SK-N-SH treated with all-trans-retinoic acid at 6 μM for 48 hours (cell line): ENCODE measurements around the gene ARHGEF3.

Experiments used
- ATAC-seq: fragments of 200-7000 bp; cut with Tn5 transposase; 3 replicates; pipeline ENCODE4 v1.9.1; 2020; ENCODE audit warnings: mild to moderate bottlenecking, moderate library complexity
- BACH2 ChIP-seq: fragments of 250-450 bp; sonication (Bioruptor Pico); IDR thresholded peaks from 2 replicates; pipeline ENCODE4 v1.9.0; 2021; ENCODE audit warnings: mild to moderate bottlenecking, borderline replicate concordance
- CSDC2 ChIP-seq: fragments of 250-450 bp; sonication (Bioruptor Pico); IDR thresholded peaks from 2 replicates; pipeline ENCODE4 v1.5.0; 2020; ENCODE audit warnings: mild to moderate bottlenecking, moderate library complexity
- ESRRG ChIP-seq: fragments of 250-450 bp; sonication (Bioruptor Pico); IDR thresholded peaks from 2 replicates; pipeline ENCODE4 v1.6.1; 2021; ENCODE audit warnings: mild to moderate bottlenecking
- GLIS3 ChIP-seq: fragments of 250-450 bp; sonication (Bioruptor Pico); IDR thresholded peaks from 2 replicates; pipeline ENCODE4 v1.5.0; 2020; ENCODE audit warnings: mild to moderate bottlenecking, moderate library complexity
- OSR1 ChIP-seq: fragments of 250-450 bp; sonication (Bioruptor Pico); IDR thresholded peaks from 2 replicates; pipeline ENCODE4 v1.8.0; 2022; ENCODE audit warnings: moderate library complexity, mild to moderate bottlenecking, inconsistent platforms
- PPARA ChIP-seq: fragments of 250-450 bp; sonication (Bioruptor Pico); IDR thresholded peaks from 2 replicates; pipeline ENCODE4 v1.5.0; 2020; ENCODE audit warnings: mild to moderate bottlenecking, borderline replicate concordance
- RARB ChIP-seq: fragments of 250-450 bp; sonication (Bioruptor Pico); IDR thresholded peaks from 2 replicates; pipeline ENCODE4 v1.8.0; 2021; ENCODE audit warnings: mild to moderate bottlenecking, moderate library complexity
- SNAI2 ChIP-seq: fragments of 250-450 bp; sonication (Bioruptor Pico); IDR thresholded peaks from 2 replicates; pipeline ENCODE4 v1.5.0; 2020; ENCODE audit warnings: mild to moderate bottlenecking, moderate library complexity
- TCF4 ChIP-seq: fragments of 250-450 bp; sonication (Bioruptor Pico); IDR thresholded peaks from 2 replicates; pipeline ENCODE4 v1.8.0; 2021; ENCODE audit warnings: mild to moderate bottlenecking, moderate library complexity, borderline replicate concordance
- TOX ChIP-seq: fragments of 250-450 bp; sonication (Bioruptor Pico); IDR thresholded peaks from 2 replicates; pipeline ENCODE4 v1.8.0; 2021; ENCODE audit warnings: mild to moderate bottlenecking, moderate library complexity, borderline replicate concordance
- TSHZ2 ChIP-seq: fragments of 250-450 bp; sonication (Bioruptor Pico); IDR thresholded peaks from 2 replicates; pipeline ENCODE4 v1.5.0; 2020; ENCODE audit warnings: mild to moderate bottlenecking, moderate library complexity
- ZC3H10 ChIP-seq: fragments of 250-450 bp; sonication (Bioruptor Pico); IDR thresholded peaks from 2 replicates; pipeline ENCODE4 v1.5.1; 2021; ENCODE audit warnings: mild to moderate bottlenecking, moderate library complexity
- ZFP3 ChIP-seq: fragments of 250-450 bp; sonication (Bioruptor Pico); IDR thresholded peaks from 2 replicates; pipeline ENCODE4 v1.5.0; 2020; ENCODE audit warnings: mild to moderate bottlenecking, moderate library complexity
- ZFP30 ChIP-seq: fragments of 450-650 bp; formaldehyde crosslinking; IDR thresholded peaks from 2 replicates; pipeline ENCODE4 v1.5.0; 2022; ENCODE audit warnings: mild to moderate bottlenecking, moderate library complexity
- ZNF70 ChIP-seq: fragments of 450-650 bp; formaldehyde crosslinking; IDR thresholded peaks from 2 replicates; pipeline ENCODE4 v1.5.0; 2020; ENCODE audit warnings: mild to moderate bottlenecking, moderate library complexity
- TF ChIP-seq, protein P1 (sequence below): fragments of 250-450 bp; sonication (Bioruptor Pico); IDR thresholded peaks from 2 replicates; pipeline ENCODE4 v1.8.0; 2020; ENCODE audit warnings: mild to moderate bottlenecking, moderate library complexity, borderline replicate concordance
- TF ChIP-seq, protein P2 (sequence below): fragments of 250-450 bp; sonication (Bioruptor Pico); IDR thresholded peaks from 2 replicates; pipeline ENCODE4 v1.5.1; 2021; ENCODE audit warnings: mild to moderate bottlenecking, moderate library complexity

Gene ARHGEF3

GRCh38 chr3:56800832-56801661 lies 702 bp downstream of the ARHGEF3 start:
- no peak for TF ChIP-seq ZNF70 (CRISPR knock-in tag)
- TF ChIP-seq, all 23 proteins: peak for 0
- peak; percentile 46 for ATAC-seq

GRCh38 chr3:56800130-56800831 lies 1.5 kb downstream of the ARHGEF3 start:
- no peak for ATAC-seq
- TF ChIP-seq, protein P1, sequence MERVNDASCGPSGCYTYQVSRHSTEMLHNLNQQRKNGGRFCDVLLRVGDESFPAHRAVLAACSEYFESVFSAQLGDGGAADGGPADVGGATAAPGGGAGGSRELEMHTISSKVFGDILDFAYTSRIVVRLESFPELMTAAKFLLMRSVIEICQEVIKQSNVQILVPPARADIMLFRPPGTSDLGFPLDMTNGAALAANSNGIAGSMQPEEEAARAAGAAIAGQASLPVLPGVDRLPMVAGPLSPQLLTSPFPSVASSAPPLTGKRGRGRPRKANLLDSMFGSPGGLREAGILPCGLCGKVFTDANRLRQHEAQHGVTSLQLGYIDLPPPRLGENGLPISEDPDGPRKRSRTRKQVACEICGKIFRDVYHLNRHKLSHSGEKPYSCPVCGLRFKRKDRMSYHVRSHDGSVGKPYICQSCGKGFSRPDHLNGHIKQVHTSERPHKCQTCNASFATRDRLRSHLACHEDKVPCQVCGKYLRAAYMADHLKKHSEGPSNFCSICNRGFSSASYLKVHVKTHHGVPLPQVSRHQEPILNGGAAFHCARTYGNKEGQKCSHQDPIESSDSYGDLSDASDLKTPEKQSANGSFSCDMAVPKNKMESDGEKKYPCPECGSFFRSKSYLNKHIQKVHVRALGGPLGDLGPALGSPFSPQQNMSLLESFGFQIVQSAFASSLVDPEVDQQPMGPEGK (CRISPR knock-in tag), result no peak
- TF ChIP-seq GLIS3 (no peak), TSHZ2 (CRISPR knock-in tag) (no peak), OSR1 (CRISPR knock-in tag) (no peak), CSDC2 (no peak), ESRRG (CRISPR knock-in tag) (no peak), ZC3H10 (no peak), TOX (CRISPR knock-in tag) (no peak)

- TF ChIP-seq SNAI2 (CRISPR knock-in tag) (no peak), PPARA (no peak), ZFP30 (CRISPR knock-in tag) (no peak), TSHZ2 (CRISPR knock-in tag) (no peak), TCF4 (CRISPR knock-in tag) (no peak)
- ATAC-seq, result no peak
Observed at GRCh38 chr3:56799251-56799882, 2.4 kb downstream of the ARHGEF3 start.

DNA sequence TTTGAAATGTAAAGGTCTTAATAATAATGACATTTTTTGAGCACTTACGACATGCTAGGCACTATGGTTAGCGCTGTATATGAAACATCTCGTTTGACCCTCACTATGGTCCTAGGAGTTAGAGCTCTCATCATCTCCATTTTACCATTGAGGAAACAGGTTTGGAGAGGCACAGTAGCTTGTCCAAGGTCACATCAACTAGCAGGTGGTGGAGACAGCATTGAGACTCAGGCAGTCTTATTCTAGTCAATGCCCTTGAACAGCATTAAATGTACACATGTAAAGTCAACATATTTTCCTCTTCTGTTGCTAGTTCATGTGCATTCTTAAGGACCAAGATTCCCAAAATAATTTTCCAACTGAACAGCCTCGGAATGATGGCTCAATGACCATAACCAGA lies 4.8 kb downstream of the ARHGEF3 start:
- TF ChIP-seq RARB (CRISPR knock-in tag), result no peak
- TF ChIP-seq ZFP3 (CRISPR knock-in tag), result no peak
- no peak for TF ChIP-seq TSHZ2 (CRISPR knock-in tag)
- no peak for TF ChIP-seq BACH2 (CRISPR knock-in tag)
- TF ChIP-seq, protein P2, sequence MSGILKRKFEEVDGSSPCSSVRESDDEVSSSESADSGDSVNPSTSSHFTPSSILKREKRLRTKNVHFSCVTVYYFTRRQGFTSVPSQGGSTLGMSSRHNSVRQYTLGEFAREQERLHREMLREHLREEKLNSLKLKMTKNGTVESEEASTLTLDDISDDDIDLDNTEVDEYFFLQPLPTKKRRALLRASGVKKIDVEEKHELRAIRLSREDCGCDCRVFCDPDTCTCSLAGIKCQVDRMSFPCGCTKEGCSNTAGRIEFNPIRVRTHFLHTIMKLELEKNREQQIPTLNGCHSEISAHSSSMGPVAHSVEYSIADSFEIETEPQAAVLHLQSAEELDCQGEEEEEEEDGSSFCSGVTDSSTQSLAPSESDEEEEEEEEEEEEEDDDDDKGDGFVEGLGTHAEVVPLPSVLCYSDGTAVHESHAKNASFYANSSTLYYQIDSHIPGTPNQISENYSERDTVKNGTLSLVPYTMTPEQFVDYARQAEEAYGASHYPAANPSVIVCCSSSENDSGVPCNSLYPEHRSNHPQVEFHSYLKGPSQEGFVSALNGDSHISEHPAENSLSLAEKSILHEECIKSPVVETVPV (CRISPR knock-in tag), result no peak
- no peak for ATAC-seq
